LoVo (cell line): Measurements from ENCODE around the gene SOX5.
"Not testable (repeated sequence)": the region's sequence is repeated elsewhere in the genome, so short reads cannot be mapped to it uniquely, and the experiment has no call there.

Experiments used
- DNase-seq: peaks from one replicate; pipeline ENCODE4 v3.0.0-alpha.2; 2016; ENCODE audit warnings: low spot score

Gene SOX5

DNA sequence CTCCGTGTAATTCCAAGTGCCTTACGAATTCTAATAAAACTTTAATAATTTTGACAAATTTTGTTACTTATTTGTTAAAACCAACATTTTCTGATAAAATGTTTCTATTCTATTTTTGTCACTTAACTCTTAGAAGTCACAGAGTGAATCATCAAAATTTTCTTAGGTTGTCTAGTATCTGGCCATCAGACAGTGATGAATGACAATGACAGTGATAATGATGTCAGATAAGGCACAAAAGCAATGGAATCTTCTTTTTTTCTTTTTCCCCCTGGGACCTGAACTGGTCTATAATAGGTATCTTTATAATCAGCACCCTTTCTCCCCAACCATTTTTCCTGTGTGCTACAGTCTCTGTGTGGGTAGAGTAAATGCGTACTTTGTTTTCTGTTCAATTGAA lies 407.3 kb downstream of the SOX5 start:
- no peak for DNase-seq

DNA sequence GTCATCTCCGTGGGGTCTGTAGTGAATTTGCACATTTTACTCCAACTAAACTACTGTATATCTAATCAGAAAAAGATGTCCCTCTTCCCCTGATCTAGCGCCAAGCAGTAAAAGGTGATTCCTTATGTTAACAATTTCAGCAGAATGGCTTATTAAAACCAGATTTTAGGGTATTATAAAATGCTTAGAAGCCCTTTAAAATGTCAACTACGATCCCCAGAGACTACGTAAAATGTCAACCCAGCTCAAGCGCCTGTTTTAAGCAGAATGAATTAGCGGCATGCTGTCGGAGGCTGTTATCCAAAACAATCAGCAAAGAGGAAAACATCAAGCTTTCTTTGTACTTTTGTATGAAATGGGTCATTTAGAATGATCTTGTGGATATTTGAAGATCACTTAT lies 408.9 kb downstream of the SOX5 start:
- DNase-seq, result no peak

GRCh38 chr12:23536293-23536692 lies 413.2 kb downstream of the SOX5 start:
- no peak for DNase-seq

GRCh38 chr12:23535441-23535840 lies 414.0 kb downstream of the SOX5 start:
- DNase-seq, result no peak

- DNase-seq, result no peak
These were observed 415.3 kb downstream of the SOX5 start for GRCh38 chr12:23534196-23534595.

DNA sequence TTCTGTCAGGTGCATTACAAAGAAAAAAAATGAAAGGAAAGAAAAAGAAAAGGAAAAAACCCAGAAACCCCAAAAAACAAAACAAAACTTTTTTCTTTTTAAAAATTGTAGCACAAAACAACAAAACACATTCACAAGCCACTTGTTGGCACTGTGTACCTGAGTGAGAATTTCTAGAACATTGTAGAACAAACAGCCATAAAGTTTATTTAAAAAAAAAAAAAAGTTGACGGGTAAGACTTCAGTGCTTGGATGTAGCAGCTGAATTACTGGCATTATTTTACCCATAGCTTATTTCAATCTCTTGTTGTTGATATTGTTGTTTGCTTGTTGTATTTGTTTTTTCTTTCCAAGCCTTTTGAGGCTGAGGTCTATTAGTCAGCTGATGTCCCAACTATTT lies 415.8 kb downstream of the SOX5 start:
- no peak for DNase-seq

DNA sequence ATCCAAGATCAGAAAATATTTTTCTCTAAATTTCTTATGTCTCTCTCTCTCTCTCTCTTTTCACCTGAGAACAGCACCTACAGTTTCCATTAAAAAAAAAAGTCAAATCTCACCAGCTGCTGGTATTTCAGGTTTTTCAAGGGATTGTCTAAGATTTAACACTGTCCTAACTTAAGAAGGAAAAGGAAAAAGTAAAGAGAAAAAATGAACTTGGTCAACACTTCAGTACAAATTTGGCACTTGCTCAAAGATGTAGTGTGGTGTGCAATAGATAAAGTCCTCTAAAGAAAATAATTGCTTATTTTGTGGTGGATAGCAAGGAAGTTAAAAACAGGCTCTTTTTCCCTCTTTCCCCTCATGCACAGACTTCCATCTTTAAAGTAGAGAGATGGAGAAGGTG lies 416.2 kb downstream of the SOX5 start:
- no peak for DNase-seq

DNA sequence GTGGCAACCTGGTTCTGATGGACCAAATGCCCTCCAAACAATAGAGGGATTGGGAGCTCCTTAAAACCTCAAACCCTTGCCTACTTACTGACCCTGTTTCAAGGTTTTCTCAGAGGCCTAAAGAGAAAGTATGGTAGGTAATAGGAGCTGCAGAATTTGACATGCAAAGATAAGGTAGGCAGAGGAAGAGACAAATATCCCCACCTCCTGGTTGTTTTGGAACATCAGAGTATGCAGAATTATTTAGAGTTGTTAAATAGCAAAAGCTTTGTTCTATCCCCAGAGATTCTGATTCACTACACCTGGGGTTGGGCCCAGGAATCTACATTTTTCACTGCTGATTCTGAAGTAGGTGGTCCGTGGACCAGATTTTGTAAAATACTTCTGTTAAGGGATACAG lies 421.2 kb downstream of the SOX5 start:
- DNase-seq, result no peak

DNA sequence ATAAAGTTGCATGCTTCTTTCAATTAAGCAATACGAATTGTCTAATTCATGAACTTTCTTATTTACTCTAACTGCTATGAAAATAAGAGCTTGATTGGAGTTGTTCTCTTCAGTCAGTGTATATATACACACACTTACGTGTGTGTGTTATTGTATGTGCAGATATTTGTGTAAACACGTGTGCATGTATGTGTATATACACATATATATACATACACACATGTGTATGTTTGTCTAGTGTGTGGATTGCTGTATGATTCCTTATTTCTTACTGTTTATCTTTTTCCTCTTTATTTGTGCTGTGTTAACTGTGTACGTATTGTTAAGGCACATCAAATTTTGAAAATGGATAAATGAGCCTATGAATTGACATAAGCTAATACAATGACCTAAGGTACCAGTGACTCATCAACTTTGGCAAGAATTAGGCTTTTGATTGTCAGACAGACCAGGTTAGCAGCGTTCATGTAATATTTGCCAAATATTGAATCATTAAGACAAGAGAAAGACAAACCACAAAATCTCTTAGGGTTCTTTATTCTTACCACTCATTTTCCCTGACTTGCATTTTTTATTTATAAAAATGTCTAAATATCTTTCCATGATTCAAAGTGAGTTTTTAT lies 423.9 kb downstream of the SOX5 start:
- DNase-seq, result no peak

GRCh38 chr12:23523339-23523738 lies 426.1 kb downstream of the SOX5 start:
- no peak for DNase-seq

DNA sequence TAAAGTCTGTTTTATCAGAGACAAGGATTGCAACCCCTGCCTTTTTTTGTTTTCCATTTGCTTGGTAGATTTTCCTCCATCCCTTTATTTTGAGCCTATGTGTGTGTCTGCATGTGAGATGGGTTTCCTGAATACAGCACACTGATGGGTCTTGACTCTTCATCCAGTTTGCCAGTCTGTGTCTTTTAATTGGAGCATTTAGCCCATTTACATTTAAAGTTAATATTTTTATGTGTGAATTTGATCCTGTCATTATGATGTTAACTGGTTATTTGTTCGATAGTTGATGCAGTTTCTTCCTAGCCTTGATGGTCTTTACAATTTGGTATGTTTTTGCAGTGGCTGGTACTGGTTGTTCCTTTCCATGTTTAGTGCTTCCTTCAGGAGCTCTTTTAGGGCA lies 430.0 kb downstream of the SOX5 start:
- DNase-seq, result not testable (repeated sequence)

DNA sequence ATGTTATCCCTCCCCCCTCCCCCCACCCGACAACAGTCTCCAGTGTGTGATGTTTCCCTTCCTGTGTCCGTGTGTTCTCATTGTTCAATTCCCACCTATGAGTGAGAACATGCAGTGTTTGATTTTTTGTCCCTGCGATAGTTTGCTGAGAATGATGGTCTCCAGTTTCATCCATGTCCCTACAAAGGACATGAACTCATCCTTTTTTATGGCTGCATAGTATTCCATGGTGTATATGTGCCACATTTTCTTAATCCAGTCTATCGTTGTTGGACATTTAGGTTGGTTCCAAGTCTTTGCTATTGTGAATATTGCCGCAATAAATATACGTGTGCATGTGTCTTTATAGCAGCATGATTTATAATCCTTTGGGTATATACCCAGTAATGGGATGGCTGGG lies 433.7 kb downstream of the SOX5 start:
- not testable (repeated sequence) for DNase-seq

DNA sequence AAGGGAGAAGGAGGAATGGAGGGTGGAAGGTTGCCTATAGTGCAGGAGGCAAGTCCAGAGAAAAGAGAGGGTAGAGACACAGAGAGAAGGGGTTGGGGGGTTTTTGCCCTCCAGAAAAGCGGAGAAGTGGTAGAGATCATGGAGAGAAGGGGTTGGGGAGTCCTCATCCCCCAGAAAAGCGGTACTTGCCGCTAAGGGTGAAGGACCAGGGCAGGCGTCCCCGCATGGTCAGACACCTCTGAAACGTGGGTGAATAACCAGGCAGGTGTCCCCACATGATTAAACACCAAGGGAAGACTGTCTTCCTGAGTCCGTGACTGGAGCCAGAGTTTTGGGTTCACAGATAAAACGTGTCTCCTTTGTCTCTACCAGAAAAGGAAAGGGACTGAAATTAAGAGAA lies 439.0 kb downstream of the SOX5 start:
- DNase-seq, result no peak

DNA sequence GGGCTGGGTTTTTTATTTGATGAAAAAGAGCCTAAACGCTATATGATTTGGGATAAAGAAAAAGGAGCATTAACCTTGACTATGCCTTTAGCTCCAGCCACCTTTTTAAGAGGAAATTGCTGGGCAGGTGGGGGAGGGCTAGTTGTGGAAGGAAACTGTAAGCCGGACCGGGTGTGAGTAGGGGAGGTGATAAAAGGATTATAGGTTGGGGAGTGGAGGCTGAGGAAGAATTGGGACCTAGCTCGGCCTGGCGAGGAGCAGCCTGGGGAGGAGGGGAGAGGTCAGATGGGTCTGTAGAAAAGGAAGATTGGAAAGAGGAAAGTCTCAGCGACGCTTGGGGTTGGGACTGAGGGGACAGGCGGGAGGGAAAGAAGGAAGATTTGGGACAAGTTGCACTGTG lies 439.6 kb downstream of the SOX5 start:
- DNase-seq, result not testable (repeated sequence)

DNA sequence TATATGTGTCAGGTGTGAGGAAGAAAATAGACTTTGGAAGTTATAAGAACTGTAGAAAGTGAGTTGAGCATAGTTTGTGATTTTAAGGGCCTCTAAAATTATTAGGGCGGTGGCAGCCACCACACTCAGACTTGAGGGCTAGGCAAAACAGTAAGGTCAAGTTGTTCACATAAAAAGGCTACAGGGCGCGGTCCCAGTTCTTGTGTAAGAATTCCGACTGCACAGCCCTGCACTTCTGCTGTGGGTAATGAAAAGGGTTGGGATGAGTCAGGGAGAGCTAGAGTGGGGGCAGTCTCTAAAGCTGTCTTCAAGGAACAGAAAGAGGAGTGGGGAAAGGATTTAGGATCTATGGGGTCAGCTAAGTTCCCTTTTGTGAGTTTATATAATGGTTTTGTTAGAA lies 441.7 kb downstream of the SOX5 start:
- DNase-seq, result not testable (repeated sequence)

GRCh38 chr12:23505736-23506135 lies 443.7 kb downstream of the SOX5 start:
- DNase-seq, result not testable (repeated sequence)

- DNase-seq, result no peak
These were observed 444.6 kb downstream of the SOX5 start for GRCh38 chr12:23504641-23505399.

DNA sequence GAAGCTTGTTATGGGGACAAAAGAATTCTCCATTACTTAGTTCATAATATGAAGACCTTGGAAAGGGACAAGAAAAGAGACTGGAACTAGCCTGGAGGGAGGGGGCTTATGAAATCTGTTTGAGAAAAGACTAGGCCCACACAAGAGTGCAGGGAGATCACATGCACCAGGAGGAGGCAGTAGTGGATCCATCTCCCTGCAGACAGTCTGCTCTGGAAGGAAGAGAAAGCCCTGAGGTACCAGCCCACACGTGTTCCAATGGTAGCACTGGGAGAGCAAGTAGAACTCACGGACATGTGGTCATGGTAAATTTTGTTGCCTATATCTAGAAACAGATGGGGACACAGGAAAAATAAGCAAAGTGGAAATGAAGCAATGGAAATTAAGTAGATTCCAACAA lies 445.4 kb downstream of the SOX5 start:
- DNase-seq, result no peak

DNA sequence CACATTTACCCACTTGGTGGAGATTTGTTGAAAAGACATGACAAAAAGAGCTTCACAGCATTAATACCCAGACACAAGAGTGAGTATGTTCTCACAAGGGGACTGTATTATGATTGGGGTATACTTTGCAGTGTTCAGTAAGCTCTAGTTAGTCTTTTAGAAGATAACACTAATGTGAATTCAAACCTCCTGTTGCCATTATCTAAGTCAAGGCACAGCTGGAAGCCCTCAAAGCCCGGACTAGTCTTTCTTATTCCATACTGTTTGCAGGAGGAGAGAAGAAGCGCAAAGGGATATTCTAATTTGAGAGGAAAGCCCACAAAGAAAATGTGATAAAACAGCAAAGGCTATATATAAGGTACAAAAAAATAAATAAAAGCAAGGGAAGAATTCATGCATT lies 445.9 kb downstream of the SOX5 start:
- no peak for DNase-seq

DNA sequence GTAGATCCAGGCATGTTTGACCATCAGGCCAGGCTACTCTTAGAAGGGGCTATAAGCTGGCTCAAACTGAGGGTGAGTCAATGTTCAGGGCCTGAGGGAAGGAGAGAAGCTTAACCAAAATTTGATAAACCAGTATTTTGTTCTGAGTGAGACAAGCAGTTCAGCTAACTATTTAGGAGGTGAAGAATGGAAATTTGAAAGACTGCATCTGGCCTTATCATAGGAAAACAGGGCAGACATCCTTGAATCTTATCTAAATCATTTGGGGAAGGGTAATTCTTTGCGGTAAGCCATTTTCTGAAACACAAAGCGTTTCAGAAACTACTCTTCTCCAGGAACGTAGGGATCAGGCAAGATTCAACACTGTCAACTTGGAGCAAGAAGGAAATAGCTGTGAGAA lies 447.2 kb downstream of the SOX5 start:
- no peak for DNase-seq

DNA sequence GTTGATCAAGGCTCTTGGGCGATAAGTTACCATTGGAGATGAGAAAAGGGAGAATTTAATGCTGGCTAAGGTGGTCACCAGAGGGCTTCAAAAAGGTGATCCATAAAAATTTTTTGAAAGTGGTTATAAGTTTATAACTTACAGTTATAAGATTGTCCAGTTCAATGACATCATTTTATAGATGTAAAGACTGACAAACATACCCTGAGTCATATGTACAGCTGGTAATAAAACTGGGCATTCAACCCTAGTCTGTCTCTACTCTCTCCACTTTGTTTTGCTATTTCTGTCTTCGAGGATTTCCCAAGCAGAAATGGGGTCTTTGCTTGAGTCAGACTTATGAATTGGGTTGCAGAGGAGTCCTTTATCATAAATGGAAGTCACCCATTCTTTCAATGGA lies 454.0 kb downstream of the SOX5 start:
- DNase-seq, result no peak

DNA sequence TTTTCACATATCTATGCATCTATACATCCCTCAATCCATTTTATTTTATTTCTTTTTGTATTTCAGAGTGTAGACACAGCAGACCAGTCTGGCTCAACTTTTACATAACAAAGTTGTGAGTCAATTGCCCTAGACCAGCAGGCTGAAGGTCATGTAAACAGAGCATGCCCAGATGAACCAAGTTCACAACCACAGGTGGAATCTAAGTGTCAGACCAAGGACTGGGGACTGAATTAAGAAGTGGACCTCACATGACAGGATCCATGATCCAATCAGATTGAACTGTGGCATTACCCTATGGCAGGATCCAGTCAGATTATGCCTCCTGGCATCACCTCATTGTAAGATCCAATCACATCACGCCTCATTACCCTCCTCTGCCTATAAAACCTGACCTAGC lies 455.8 kb downstream of the SOX5 start:
- no peak for DNase-seq

GRCh38 chr12:23491029-23491428 lies 458.4 kb downstream of the SOX5 start:
- not testable (repeated sequence) for DNase-seq

GRCh38 chr12:23488130-23488529 lies 461.3 kb downstream of the SOX5 start:
- DNase-seq, result no peak
